ENCODE measurements around the gene SLC35A5.
A peak's percentile ranks its signal among the peaks of the same experiment; 100 is the strongest.
"Not testable (repeated sequence)": the region's sequence is repeated elsewhere in the genome, so short reads cannot be mapped to it uniquely, and the experiment has no call there.

The SLC35A5 gene

GRCh38 chr3:112561734-112562529 lies at the start of gene SLC35A5, which contains the start of gene ATG3:
TSS of gene SLC35A5 (plus strand) at chr3:112562045. CDS start at chr3:112563404, 1,359 bp downstream.
TSS of gene ATG3 (minus strand) at chr3:112561962. CDS start at chr3:112561528, 434 bp downstream.
- peak; percentile 92 for DNase-seq (ENCODE audit: low spot score)

- DNase-seq (ENCODE audit: low spot score): no peak
These were observed 49.5 kb upstream of the SLC35A5 start for GRCh38 chr3:112512320-112512719.

GRCh38 chr3:112514527-112515128 lies 47.2 kb upstream of the SLC35A5 start:
- no peak for DNase-seq (ENCODE audit: low spot score)

- DNase-seq (ENCODE audit: low spot score): not testable (repeated sequence)
These were observed 42.9 kb upstream of the SLC35A5 start for GRCh38 chr3:112518970-112519369.

GRCh38 chr3:112519424-112520001 lies 42.3 kb upstream of the SLC35A5 start:
- peak; percentile 60 for DNase-seq (ENCODE audit: low spot score)

- DNase-seq (ENCODE audit: low spot score): not testable (repeated sequence)
These were observed 37.7 kb upstream of the SLC35A5 start for GRCh38 chr3:112524127-112524526.

- DNase-seq (ENCODE audit: low spot score): no peak
These were observed 31.3 kb upstream of the SLC35A5 start for GRCh38 chr3:112530573-112530972.

GRCh38 chr3:112531358-112531781 lies 30.5 kb upstream of the SLC35A5 start:
- peak; percentile 19 for DNase-seq (ENCODE audit: low spot score)

GRCh38 chr3:112539825-112540650 lies 21.8 kb upstream of the SLC35A5 start:
- DNase-seq (ENCODE audit: low spot score): no peak

GRCh38 chr3:112546216-112546759 lies 15.6 kb upstream of the SLC35A5 start:
- no peak for DNase-seq (ENCODE audit: low spot score)

- DNase-seq (ENCODE audit: low spot score): peak; percentile 9
These were observed 11.0 kb upstream of the SLC35A5 start for GRCh38 chr3:112550859-112551258.

- no peak for DNase-seq (ENCODE audit: low spot score)
These were observed 6.2 kb upstream of the SLC35A5 start for GRCh38 chr3:112555535-112556170.

- no peak for DNase-seq (ENCODE audit: low spot score)
These were observed 3.9 kb upstream of the SLC35A5 start for GRCh38 chr3:112557976-112558375.

- no peak for DNase-seq (ENCODE audit: low spot score)
These were observed 1.5 kb upstream of the SLC35A5 start for GRCh38 chr3:112560307-112560706.

GRCh38 chr3:112560721-112561483 lies 943 bp upstream of the SLC35A5 start:
- DNase-seq (ENCODE audit: low spot score): peak; percentile 59

GRCh38 chr3:112561484-112561733 lies 436 bp upstream of the SLC35A5 start:
- no peak for DNase-seq (ENCODE audit: low spot score)

GRCh38 chr3:112564247-112564939 lies 2.5 kb downstream of the SLC35A5 start:
- not testable (repeated sequence) for DNase-seq (ENCODE audit: low spot score)

- DNase-seq (ENCODE audit: low spot score): no peak
These were observed 3.1 kb downstream of the SLC35A5 start for GRCh38 chr3:112564940-112565305.

GRCh38 chr3:112568642-112569041 lies 6.8 kb downstream of the SLC35A5 start:
- no peak for DNase-seq (ENCODE audit: low spot score)

- DNase-seq (ENCODE audit: low spot score): no peak
These were observed 7.4 kb downstream of the SLC35A5 start for GRCh38 chr3:112569265-112569664.

All from iPS-NIHi11 (cell line).